MM.1S (cell line): ENCODE data around the gene MADD.

Source experiments
- EZH2 ChIP-seq: fragments of 300-600 bp; sonication (generic); optimal IDR thresholded peaks from 2 replicates; pipeline ENCODE3; 2017; ENCODE audit warnings: low read depth, mild to moderate bottlenecking, antibody characterized with exemption, low read length, mixed read lengths
- EZH2phosphoT487 ChIP-seq: fragments of 300-600 bp; sonication (generic); IDR thresholded peaks from 2 replicates; pipeline ENCODE4 v1.6.1; 2018; ENCODE audit warnings: antibody characterized with exemption, low read length
- TF ChIP-seq, protein P1 (sequence below): fragments of 300-600 bp; sonication (generic); IDR thresholded peaks from 2 replicates; pipeline ENCODE4 v1.5.1; 2016; ENCODE audit warnings: antibody characterized with exemption, low read length, mixed read lengths

DNA sequence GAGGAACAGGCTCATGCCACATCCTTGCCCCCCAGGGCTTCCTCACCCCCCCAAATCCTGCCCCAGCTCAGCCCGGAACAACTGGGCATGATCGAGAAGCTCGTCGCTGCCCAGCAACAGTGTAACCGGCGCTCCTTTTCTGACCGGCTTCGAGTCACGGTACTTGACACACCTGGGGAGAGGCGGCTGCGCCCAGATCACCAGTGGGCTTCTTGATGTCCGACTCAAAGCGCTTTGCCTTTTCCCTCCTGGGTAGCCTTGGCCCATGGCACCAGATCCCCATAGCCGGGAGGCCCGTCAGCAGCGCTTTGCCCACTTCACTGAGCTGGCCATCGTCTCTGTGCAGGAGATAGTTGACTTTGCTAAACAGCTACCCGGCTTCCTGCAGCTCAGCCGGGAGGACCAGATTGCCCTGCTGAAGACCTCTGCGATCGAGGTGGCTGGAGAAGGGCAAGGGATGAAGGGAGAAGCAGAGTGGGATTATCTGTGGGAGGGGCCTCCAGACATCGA lies 8.6 kb upstream of the MADD start:
- TF ChIP-seq EZH2phosphoT487 (no peak), EZH2 (no peak)
- TF ChIP-seq, protein P1, sequence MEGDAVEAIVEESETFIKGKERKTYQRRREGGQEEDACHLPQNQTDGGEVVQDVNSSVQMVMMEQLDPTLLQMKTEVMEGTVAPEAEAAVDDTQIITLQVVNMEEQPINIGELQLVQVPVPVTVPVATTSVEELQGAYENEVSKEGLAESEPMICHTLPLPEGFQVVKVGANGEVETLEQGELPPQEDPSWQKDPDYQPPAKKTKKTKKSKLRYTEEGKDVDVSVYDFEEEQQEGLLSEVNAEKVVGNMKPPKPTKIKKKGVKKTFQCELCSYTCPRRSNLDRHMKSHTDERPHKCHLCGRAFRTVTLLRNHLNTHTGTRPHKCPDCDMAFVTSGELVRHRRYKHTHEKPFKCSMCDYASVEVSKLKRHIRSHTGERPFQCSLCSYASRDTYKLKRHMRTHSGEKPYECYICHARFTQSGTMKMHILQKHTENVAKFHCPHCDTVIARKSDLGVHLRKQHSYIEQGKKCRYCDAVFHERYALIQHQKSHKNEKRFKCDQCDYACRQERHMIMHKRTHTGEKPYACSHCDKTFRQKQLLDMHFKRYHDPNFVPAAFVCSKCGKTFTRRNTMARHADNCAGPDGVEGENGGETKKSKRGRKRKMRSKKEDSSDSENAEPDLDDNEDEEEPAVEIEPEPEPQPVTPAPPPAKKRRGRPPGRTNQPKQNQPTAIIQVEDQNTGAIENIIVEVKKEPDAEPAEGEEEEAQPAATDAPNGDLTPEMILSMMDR, result no peak
